HS-27A (cell line): Measurements from ENCODE around the gene SERPINB2.
A peak's percentile ranks its signal among the peaks of the same experiment; 100 is the strongest.
"Not testable (repeated sequence)": the region's sequence is repeated elsewhere in the genome, so short reads cannot be mapped to it uniquely, and the experiment has no call there.

Experiments used
- DNase-seq: peaks from one replicate; pipeline ENCODE4 v3.0.0-alpha.2; 2012; ENCODE audit warnings: low read depth, missing footprints

Gene SERPINB2

DNA sequence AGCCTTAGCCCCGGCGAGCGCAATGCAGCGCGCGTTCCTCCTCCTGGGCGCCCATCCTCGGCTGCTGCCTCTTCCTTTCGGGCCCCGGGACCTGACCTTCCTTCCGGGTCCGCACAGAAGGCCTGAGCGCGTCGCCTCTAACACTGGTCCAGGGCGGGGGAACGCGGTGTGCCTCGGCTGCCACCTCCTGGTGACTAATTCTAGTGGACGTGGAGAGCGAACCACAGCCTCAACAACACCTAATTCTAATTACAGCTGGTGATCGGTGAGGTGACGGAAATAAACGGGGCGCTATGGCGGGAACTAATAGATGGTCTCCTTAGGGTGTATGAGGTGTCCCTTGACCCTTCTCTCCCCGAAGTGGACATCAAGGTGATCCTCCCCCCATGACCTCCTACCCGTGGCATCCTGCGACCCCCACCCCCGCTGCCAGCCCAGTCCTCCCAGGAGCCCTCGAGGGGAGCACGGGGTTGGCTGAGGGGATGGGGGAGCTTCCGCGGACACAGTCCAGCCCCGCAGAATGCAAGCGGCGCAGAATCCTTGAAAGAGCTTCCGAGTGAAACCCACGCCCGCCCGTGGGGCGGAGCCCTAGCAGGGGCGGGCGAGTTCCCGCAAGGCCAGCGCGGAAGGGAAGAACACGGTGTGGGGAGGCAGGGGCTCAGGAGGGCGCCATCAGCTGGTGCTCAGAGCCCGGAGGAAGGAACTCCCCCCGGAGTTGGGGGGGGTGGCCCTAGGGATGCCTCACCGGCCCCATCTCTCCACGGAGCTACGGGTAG, 48.8 kb downstream of the SERPINB2 start:
- DNase-seq: peak; percentile 72

DNA sequence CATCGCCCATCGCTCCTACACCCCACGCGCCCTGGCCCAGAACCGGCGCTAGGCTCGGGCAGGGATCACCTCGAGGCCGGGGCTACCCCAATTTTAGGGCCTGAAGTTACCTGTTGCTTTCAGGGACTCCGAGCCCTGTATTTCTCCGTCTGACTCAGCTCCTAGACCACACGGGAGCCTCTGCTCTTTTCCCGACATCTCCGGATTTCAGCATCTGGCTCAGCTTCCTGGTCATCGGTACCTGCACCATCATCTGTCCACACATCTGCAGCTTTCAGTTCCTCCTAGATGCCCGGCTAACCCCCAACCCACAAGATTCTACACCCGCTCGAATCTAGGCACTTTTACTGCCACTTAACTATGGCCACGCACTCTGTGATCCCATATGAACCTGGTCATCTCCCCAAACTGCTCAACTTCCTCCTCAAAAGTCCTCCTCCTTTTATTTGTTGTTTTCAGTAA, 49.5 kb downstream of the SERPINB2 start:
- no peak for DNase-seq

DNA sequence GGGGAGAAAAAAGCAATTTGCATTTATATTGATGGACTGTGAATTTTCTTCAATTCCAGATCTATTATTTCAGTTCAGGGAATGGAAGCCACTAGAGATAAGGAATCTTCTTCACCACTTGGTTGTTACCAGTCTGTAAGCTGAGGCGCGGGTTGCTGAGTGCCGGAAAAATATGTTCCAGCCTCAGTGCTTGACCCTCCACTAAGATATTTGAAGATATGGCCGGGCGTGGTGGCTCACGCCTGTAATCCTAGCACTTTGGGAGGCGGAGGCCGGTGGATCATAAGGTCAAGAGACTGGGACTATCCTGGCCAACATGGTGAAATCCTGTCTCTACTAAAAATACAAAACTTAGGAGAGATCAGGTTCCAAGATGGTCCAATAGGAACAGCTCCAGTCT, 52.5 kb downstream of the SERPINB2 start:
- no peak for DNase-seq

DNA sequence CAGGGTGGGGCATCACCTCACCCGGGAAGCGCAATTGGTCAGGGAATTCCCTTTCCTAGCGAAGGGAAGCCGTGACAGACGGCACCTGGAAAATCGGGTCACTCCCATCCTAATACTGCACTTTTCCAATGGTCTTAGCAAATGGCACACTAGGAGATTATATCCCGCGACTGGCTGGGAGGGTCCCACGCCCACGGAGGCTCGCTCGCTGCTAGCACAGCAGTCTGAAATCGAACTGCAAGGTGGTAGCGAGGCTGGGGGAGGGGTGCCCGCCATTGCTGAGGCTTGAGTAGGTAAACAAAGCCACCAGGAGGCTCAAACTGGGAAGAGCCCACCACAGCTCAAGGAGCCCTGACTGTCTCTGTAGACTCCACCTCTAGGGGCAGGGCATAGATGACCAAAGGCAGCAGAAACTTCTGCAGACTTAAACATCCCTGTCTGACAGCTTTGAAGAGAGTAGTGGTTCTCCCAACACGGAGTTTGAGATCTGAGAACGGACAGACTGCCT, 53.1 kb downstream of the SERPINB2 start:
- not testable (repeated sequence) for DNase-seq

DNA sequence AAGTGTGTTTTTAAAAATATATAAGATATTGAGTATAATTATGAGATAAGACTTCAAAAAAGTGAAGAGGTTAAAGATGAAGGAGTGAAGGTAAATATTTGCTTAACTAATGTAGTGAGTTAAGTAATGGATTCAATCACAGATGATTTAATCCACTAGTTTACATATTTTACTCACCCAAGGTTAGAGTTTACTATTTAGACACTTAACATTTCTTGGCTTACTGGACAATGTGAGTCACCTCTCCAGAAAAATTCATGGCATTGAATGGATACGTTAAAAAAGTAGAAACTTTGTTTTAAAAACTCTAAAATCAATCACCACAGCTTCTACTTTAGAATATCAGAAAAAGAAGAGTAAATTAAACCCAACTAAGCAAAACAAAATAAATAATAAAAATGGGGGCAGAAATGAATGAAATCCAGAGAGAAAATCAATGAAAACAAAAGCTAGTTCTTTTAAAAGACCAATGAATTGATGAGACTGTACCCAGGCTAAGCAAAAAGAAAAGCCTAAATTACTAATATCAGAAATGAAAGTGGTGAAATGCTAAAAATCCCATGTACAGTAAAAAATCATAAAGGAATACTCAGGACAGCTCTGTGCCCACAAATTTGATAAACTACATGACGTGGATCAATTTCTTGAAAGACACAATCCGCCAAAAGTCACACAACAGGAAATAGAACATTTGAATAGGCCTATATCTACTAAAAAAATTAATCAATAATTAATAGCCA, 59.7 kb downstream of the SERPINB2 start:
- no peak for DNase-seq

DNA sequence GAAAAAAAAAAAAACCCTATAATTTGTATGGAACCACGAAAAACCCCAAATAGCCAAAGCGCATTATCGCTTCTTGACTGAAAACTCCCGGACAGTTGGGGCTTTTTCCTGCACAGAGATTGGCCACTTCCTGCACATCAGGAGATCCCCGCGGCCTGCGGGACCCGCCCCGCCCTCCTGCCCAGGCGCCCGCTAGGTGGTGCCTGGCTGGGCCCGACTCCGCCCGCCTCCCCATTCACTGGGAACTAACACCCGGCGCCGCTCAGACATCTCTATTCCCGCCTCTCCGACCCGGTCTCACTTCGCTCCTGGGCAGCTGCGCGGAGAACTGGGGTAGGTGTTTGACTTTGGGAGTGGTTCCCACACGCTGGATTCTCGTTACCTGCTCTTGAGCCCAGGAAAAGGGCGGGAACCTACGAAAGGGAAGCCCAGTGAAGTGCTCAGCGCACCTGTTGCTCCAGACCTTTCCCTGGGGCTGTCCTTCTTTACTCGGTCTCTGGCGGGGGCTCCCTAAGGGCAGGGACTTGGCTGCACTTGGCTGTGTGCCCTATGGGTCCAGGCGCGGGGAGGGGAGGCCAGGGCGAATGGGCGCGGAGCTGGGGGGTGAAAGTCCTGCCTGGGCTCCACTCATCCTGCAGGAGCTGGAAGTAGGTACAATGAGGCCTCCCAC, 61.7 kb downstream of the SERPINB2 start, which contains the start of gene HMSD:
TSS of gene HMSD (plus strand) at position 234 of the 670 bp plus-strand sequence. CDS start 4,155 bp downstream, outside the sequence.
- DNase-seq: no peak

DNA sequence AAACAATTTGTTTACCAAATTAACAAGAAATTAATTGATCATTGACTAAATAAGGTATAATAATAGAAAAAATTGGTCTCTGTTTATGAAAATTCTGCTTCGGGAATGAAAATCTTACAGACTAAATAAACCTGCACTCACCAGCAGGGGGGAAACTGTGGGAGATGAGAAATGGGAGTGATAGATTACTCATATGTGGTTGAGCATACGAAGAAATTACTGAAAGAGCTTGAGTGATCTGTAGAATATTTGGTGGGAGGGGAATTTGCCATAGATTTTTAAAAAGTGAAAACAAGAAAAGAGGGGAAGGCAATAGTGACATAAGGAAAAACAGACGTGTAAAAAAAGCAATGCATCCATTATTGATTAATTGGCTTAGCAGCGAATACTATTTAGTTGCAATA, 63.8 kb downstream of the SERPINB2 start:
- DNase-seq: no peak
